ENCODE results near the gene ERF. TPM values are rescaled to one million over a fixed set of nuclear protein-coding genes. Genes with fewer than 3 reads are reported as not detected.

ERF gene
- total and polyA plus RNA-seq, 2 of the 8 experiments (the other 6 are each of a cell fraction or from before 2014, with no cell fraction given): 43.7 to 62.7 TPM

- POLR2A ChIA-PET (ENCODE audit: partially characterized antibody): interaction anchor here (0.8 to 7.0 kb wide), 14 partner anchors 10 to 151 kb away, joined by 3 to 68 read pairs (median 4); partner anchors contain the start of gene ERF
- no peak for FAIRE-seq
- TF ChIP-seq EZH2 (IDR thresholded peaks at IDR 0.05; ENCODE audit: low read depth, low read length, severe bottlenecking) (peak; percentile 12), ASH2L (IDR thresholded peaks at IDR 0.05; ENCODE audit: low read length) (no peak)
- H2BK5ac ChIP-seq (ENCODE audit: low read depth, low read length): peak overlapping the region; percentile 61; the same call in 1 of the 2 replicates
- H3K9ac ChIP-seq (replicated peaks in 1 of 4; ENCODE audit: extremely low read depth in 1 of 4, low read depth in 3 of 4, low read length in 3 of 4): no peak overlapping the region
- H4K91ac ChIP-seq (replicated peaks; ENCODE audit: insufficient read length, low read length): no peak overlapping the region
- peaks cover 5% of the 10 kb centered on the region; the same call in 1 of the 2 replicates for H3K79me1 ChIP-seq (ENCODE audit: low read depth, low read length)
- H2BK20ac ChIP-seq (ENCODE audit: low read length): peak overlapping the region; percentile 92; the same call in 1 of the 2 replicates
- peaks cover 3 to 7% of the 10 kb centered on the region in 2 experiments for H4K20me1 ChIP-seq (replicated peaks in 1 of 2; ENCODE audit: control insufficient read depth in 1 of 2, insufficient read depth in 2 of 2, low read length in 2 of 2)
- H3K18ac ChIP-seq (ENCODE audit: extremely low read depth, low read length): no peak overlapping the region
- H3K23me2 ChIP-seq (ENCODE audit: low read depth, low read length): peaks cover 7% of the 10 kb centered on the region
- WGBS, 2 experiments (ENCODE audit: extremely low coverage in 1 of 2, insufficient coverage in 1 of 2, insufficient read length in 1 of 2, insufficient replicate concordance in 2 of 2, low coverage in 1 of 2, low lambda C conversion rate in 2 of 2, missing lambda C conversion rate in 1 of 2): 94% methylated on average over 10 of the region's 10 CpGs; no CpG with 5 or more reads in 1 of the 2 experiments
- H3K23ac ChIP-seq (ENCODE audit: insufficient read length): no peak overlapping the region
- H3K36me3 ChIP-seq (ENCODE audit: control insufficient read depth in 2 of 4, insufficient read depth in 4 of 4, low read length in 3 of 4): peaks cover 0 to 19% (median 4%) of the 10 kb centered on the region in 4 experiments; a peak in 4 of 8 replicates
- H2BK12ac ChIP-seq (ENCODE audit: low read depth, low read length): peak overlapping the region; percentile 39; the same call in 1 of the 2 replicates
- no peak overlapping the region for H4K5ac ChIP-seq (ENCODE audit: insufficient read length, low read depth, low read length)
- H2BK120ac ChIP-seq (replicated peaks; ENCODE audit: low read depth, low read length): no peak overlapping the region
- no peaks in the 10 kb centered on the region for H3K9me3 ChIP-seq (ENCODE audit: insufficient read depth in 2 of 2, low read depth in 1 of 2, low read length in 1 of 2)
- no peak overlapping the region for H3K56ac ChIP-seq (replicated peaks; ENCODE audit: insufficient read length, low read depth, low read length)
- no peak overlapping the region for H3K14ac ChIP-seq (ENCODE audit: insufficient read length)
- H3K4me3 ChIP-seq (ENCODE audit: extremely low read depth in 1 of 4, insufficient read depth in 2 of 4, low read depth in 3 of 4, low read length in 4 of 4): 0 out of 8 replicates have a peak overlapping the region, but pooled peaks of 1 of the 4 experiments have one; percentile 11
- H2AFZ ChIP-seq (ENCODE audit: low read length): no peak overlapping the region
- H3K4ac ChIP-seq (replicated peaks; ENCODE audit: insufficient read length, low read depth, low read length): no peak overlapping the region
- no peak overlapping the region for H3K27ac ChIP-seq (ENCODE audit: low read depth, low read length)
- no peak overlapping the region for H2AK5ac ChIP-seq (ENCODE audit: low read depth, low read length)
- no peak for DNase-seq (ENCODE audit: low read depth in 1 of 2, low spot score in 2 of 2)
- peak overlapping the region; percentile 73; the same call in 1 of the 2 replicates for H4K8ac ChIP-seq (ENCODE audit: extremely low read depth, insufficient read depth, low read length)
- peaks cover 0 to 18% of the 10 kb centered on the region in 2 experiments; a peak in 2 of 4 replicates for H3K79me2 ChIP-seq (ENCODE audit: control insufficient read depth in 1 of 2, insufficient read depth in 2 of 2, low read length in 2 of 2)
- peak overlapping the region; percentile 55 to 66; a peak in 3 of 4 replicates for H3K4me2 ChIP-seq (ENCODE audit: insufficient read depth in 1 of 2, low read depth in 2 of 2, low read length in 2 of 2)
- H3K27me3 ChIP-seq (replicated peaks in 1 of 4; ENCODE audit: control insufficient read depth in 3 of 4, extremely low read depth in 1 of 4, insufficient read depth in 3 of 4, low read length in 3 of 4): no peaks in the 10 kb centered on the region
- H2BK15ac ChIP-seq (ENCODE audit: low read length): no peak overlapping the region
- CTCF ChIA-PET (ENCODE audit: partially characterized antibody): interaction anchor here (1.0 to 11.8 kb wide), 24 partner anchors 8 to 152 kb away, joined by 3 to 260 read pairs (median 6); partner anchors contain the start of gene ERF
- H3K4me1 ChIP-seq (replicated peaks in 1 of 4; ENCODE audit: control insufficient read depth in 3 of 4, insufficient read depth in 4 of 4, low read length in 3 of 4): peaks cover 2 to 14% (median 4%) of the 10 kb centered on the region in 4 experiments
Measured at GRCh38 chr19:42245231-42245630, 9.7 kb downstream of the ERF start.
